GM19035 (cell line): Measurements from ENCODE around the gene ISL1.

ENCODE experiments used
- ATAC-seq: cut with Tn5 transposase; IDR thresholded peaks from one replicate; pipeline ENCODE4 v1.9.1; 2021; ENCODE audit not compliant: unreplicated experiment

Gene ISL1

DNA sequence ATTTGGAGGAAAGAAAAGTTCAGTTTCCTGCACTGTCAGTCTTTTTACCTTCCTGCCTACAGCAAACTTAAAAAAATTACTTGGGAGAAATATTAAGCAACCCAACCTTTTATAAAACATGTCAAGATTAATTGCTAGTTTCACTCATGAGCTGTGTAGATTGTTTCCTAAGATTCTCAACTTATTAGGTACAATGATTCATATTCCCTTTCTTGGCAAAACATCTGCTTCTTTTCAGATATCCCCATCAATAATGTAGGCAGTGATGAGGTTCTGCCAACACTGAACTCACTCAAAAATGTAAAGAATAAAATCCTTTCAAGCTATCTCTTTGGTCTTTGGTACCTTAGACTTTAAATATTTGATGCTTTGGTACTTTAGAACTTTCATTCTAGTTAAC lies 56.0 kb downstream of the ISL1 start:
- no peak for ATAC-seq
